G401.6 (cell line): ENCODE data around the gene UGT2B11.
"Not testable (repeated sequence)": the region's sequence is repeated elsewhere in the genome, so short reads cannot be mapped to it uniquely, and the experiment has no call there.

ENCODE experiments used
- FAIRE-seq: peaks from 2 replicates; lab custom pipeline; 2012; peaks lifted over from hg19 to GRCh38; lab: Jason Lieb, UNC

Gene UGT2B11

DNA sequence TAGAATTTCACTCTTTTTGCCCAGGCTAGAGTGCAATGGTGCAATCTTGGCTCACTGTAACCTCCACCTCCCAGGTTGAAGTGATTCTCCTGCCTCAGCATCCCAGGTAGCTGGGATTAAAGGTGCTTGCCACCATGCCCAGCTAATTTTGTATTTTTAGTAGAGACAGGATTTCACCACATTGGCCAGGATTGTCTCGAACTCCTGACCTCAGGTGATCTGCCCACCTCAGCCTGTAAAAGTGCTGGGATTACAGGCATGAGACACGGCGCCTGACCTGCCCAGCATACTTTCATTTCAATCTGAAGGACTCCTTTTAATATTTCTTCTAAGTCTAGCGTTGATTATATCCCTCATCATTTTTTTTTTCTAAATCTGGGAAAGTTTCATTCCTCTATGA, 45.4 kb downstream of the UGT2B11 start:
- FAIRE-seq: not testable (repeated sequence)

DNA sequence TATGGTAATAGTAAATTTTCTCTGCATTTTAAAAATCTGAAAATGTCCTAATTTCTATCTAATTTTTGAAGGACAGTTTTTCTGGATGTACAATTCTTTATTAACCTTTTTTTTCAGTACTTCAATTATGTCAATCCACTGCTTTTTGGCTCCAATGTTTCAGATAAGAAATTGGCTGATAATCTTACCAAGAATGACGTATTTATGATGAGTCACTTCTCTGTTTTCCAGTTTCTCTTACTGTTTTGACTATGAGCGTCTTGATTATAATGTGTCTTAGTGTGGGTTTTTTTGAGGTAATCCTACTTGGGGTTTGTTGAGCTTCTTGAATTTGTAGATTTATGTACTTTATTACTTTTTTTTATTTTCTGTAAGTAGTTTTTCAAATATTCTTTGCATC, 47.2 kb downstream of the UGT2B11 start:
- FAIRE-seq: no peak

DNA sequence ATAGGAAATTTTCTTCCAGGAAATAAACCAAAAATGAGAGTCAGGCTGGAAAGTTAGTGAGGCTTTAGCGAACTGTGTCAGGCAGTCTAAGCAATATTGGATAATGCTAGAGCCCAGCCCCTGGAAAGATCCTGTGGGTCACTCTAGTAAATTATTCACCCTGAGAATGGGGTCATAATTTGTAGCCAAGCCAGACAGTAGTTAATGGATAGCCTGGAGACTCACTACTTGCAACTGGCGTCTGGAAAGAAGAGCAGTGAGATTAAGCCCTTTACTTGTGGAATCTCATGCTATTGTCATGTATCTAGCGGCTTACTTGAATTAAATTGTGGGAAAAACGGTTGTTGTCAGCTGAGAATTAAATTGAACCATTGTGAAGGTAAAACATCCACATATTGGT, 48.2 kb downstream of the UGT2B11 start:
- FAIRE-seq: not testable (repeated sequence)

DNA sequence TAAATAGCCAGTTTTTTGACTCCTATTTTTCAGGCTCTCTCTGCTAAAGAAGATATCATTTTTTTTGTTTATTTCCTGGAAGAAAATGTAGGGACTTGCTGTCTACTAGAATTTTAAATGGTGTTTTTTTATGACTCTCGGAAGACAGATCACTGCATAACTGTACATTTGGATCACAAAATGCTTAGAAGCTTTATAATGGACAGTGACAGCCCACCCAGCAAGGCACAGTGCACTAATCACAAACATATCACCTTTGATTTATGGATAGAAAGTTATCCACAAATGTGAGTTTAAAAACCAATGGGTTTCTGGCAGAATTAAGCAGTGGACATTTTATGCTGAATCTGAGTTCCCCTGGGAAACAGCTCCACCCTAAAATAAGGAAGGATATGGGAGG, 48.8 kb downstream of the UGT2B11 start:
- not testable (repeated sequence) for FAIRE-seq

DNA sequence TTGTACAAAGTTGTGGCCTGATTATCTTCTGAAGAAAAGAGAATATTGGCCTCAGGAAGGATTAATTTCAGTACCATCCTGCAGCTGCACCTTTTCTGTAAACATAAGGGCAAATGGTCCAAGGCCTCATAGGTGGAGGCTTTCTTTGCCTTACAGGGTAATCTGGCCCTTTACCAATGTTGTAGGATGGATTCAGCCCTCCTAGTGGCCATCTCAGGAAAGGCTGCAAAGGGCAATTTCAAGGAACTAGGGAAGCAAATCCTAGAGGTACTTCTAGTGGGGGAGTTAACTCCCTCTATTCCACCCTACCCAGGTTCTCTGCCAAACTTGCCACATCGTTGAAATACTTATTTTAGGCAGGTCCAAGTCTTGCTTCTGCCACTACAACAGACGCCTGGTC, 57.6 kb downstream of the UGT2B11 start:
- no peak for FAIRE-seq

DNA sequence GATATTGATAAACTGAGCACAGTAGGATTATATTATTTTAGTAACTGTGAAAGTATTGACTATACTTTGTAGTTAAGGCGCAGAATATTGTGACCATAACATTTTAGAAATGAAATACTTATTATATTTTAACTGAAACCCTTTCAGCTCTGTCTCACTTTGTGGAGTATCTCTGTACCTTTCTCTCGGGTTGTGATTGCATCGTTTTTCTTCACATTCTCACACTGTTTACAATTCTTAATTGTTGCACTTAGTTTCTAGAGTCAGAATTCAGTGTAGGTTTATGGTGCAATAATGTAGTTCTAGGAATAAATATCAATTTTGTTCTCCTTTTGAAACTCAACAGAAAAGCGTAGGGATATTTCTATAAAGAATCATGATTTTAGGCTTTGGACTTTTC, 60.5 kb downstream of the UGT2B11 start:
- no peak for FAIRE-seq
